Measurements from ENCODE around the gene ITGAL. TPM values are rescaled to one million over a fixed set of nuclear protein-coding genes. Genes with fewer than 3 reads are reported as not detected.

ITGAL gene
- total RNA-seq (10 to 100 TPM in 1 of 2 donors, 1 to 10 TPM in 1; 9.4 to 11.8 TPM), polyA plus RNA-seq (1 to 10 TPM; 4.3 to 4.4 TPM)

- Histone ChIP-seq H3K27me3 (ENCODE audit: control insufficient read depth in 4 of 4, insufficient read depth in 4 of 4, low read length in 3 of 4) (no peaks in the 10 kb centered on the region), H3K9me3 (ENCODE audit: control insufficient read depth in 4 of 4, low read length in 3 of 4) (no peaks in the 10 kb centered on the region), H3K4me3 (ENCODE audit: low read depth in 1 of 3, low read length in 3 of 3) (peak within 1 kb of the TSS; percentile 7 to 21 (median 11)), H3K27ac (ENCODE audit: low read depth in 1 of 2, low read length in 2 of 2) (peak within 1 kb of the TSS; percentile 70 to 76), H3K36me3 (ENCODE audit: control insufficient read depth in 4 of 4, insufficient read depth in 3 of 4, low read depth in 1 of 4, low read length in 3 of 4) (no peaks in the 10 kb centered on the region), H3K4me1 (ENCODE audit: control insufficient read depth in 4 of 4, insufficient read depth in 4 of 4, low read length in 3 of 4) (peaks cover 4 to 14% (median 8%) of the 10 kb centered on the region in 4 donors), H3K9ac (ENCODE audit: low read depth in 1 of 2, low read length in 2 of 2) (peak within 1 kb of the TSS in 1 of 2 donors; percentile 27)
- no peak for DNase-seq (ENCODE audit: low spot score)
- 31% methylated on average over 8 of the region's 8 CpGs for WGBS
- TF ChIP-seq RAD21 (IDR thresholded peaks at IDR 0.05) = peak; percentile 40 to 62
- peak; percentile 81 to 87 for TF ChIP-seq RXRA (IDR thresholded peaks at IDR 0.05)
- TF ChIP-seq EGR1 (IDR thresholded peaks at IDR 0.05; ENCODE audit: low read depth in 2 of 2) = peak; percentile 50 to 75
- peak; percentile 82 to 90 for TF ChIP-seq HNF4A (conservative IDR thresholded peaks at IDR 0.05)
- peak; percentile 43 for TF ChIP-seq HNF4G (IDR thresholded peaks at IDR 0.05)
- TF ChIP-seq, protein P1, sequence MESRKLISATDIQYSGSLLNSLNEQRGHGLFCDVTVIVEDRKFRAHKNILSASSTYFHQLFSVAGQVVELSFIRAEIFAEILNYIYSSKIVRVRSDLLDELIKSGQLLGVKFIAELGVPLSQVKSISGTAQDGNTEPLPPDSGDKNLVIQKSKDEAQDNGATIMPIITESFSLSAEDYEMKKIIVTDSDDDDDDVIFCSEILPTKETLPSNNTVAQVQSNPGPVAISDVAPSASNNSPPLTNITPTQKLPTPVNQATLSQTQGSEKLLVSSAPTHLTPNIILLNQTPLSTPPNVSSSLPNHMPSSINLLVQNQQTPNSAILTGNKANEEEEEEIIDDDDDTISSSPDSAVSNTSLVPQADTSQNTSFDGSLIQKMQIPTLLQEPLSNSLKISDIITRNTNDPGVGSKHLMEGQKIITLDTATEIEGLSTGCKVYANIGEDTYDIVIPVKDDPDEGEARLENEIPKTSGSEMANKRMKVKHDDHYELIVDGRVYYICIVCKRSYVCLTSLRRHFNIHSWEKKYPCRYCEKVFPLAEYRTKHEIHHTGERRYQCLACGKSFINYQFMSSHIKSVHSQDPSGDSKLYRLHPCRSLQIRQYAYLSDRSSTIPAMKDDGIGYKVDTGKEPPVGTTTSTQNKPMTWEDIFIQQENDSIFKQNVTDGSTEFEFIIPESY (IDR thresholded peaks at IDR 0.05) = peak; percentile 51
- peak; percentile 16 for TF ChIP-seq FOXA1 (IDR thresholded peaks at IDR 0.05)
- peak; percentile 56 for TF ChIP-seq NR2F2 (IDR thresholded peaks at IDR 0.05)
- TF ChIP-seq, protein P2, sequence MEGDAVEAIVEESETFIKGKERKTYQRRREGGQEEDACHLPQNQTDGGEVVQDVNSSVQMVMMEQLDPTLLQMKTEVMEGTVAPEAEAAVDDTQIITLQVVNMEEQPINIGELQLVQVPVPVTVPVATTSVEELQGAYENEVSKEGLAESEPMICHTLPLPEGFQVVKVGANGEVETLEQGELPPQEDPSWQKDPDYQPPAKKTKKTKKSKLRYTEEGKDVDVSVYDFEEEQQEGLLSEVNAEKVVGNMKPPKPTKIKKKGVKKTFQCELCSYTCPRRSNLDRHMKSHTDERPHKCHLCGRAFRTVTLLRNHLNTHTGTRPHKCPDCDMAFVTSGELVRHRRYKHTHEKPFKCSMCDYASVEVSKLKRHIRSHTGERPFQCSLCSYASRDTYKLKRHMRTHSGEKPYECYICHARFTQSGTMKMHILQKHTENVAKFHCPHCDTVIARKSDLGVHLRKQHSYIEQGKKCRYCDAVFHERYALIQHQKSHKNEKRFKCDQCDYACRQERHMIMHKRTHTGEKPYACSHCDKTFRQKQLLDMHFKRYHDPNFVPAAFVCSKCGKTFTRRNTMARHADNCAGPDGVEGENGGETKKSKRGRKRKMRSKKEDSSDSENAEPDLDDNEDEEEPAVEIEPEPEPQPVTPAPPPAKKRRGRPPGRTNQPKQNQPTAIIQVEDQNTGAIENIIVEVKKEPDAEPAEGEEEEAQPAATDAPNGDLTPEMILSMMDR (IDR thresholded peaks at IDR 0.05; ENCODE audit: low read depth, low read length, missing input control) = no peak
- TF ChIP-seq SP1 (IDR thresholded peaks at IDR 0.05) = peak; percentile 78
- TF ChIP-seq MAX (IDR thresholded peaks at IDR 0.05) = peak; percentile 93
- peak in 1 of 2 donors; percentile 68 for TF ChIP-seq GABPA (IDR thresholded peaks at IDR 0.05 in 1 of 2, conservative IDR thresholded peaks at IDR 0.05 in 1 of 2)
- no peak for TF ChIP-seq ATF3 (IDR thresholded peaks at IDR 0.05)
- TF ChIP-seq, protein P3, sequence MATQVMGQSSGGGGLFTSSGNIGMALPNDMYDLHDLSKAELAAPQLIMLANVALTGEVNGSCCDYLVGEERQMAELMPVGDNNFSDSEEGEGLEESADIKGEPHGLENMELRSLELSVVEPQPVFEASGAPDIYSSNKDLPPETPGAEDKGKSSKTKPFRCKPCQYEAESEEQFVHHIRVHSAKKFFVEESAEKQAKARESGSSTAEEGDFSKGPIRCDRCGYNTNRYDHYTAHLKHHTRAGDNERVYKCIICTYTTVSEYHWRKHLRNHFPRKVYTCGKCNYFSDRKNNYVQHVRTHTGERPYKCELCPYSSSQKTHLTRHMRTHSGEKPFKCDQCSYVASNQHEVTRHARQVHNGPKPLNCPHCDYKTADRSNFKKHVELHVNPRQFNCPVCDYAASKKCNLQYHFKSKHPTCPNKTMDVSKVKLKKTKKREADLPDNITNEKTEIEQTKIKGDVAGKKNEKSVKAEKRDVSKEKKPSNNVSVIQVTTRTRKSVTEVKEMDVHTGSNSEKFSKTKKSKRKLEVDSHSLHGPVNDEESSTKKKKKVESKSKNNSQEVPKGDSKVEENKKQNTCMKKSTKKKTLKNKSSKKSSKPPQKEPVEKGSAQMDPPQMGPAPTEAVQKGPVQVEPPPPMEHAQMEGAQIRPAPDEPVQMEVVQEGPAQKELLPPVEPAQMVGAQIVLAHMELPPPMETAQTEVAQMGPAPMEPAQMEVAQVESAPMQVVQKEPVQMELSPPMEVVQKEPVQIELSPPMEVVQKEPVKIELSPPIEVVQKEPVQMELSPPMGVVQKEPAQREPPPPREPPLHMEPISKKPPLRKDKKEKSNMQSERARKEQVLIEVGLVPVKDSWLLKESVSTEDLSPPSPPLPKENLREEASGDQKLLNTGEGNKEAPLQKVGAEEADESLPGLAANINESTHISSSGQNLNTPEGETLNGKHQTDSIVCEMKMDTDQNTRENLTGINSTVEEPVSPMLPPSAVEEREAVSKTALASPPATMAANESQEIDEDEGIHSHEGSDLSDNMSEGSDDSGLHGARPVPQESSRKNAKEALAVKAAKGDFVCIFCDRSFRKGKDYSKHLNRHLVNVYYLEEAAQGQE (IDR thresholded peaks at IDR 0.05) = peak; percentile 27
- TF ChIP-seq TAF1 (conservative IDR thresholded peaks at IDR 0.05) = no peak
- TF ChIP-seq YY1 (IDR thresholded peaks at IDR 0.05) = peak; percentile 70
- TF ChIP-seq FOXA2 (IDR thresholded peaks at IDR 0.05) = no peak
- TF ChIP-seq JUND (IDR thresholded peaks at IDR 0.05) = peak in 1 of 2 donors; percentile 28
Observed at GRCh38 chr16:30472328-30472942, at the start of gene ITGAL. Gene ITGAL, plus strand, starts transcription at chr16:30472742. Its CDS starts 96 bp downstream, at chr16:30472838.
